Measurements from ENCODE around the gene TUNAR.

TUNAR gene

GRCh38 chr14:95871531-95871930 lies 5.1 kb upstream of the TUNAR start:
- DNase-seq (ENCODE audit: low read depth in 3 of 3, low spot score in 1 of 3), result no peak

GRCh38 chr14:95872777-95873176 lies 3.9 kb upstream of the TUNAR start:
- DNase-seq (ENCODE audit: low read depth in 3 of 3, low spot score in 1 of 3), result no peak

- DNase-seq (ENCODE audit: low read depth in 3 of 3, low spot score in 1 of 3), result no peak
Observed at GRCh38 chr14:95875831-95876760, 536 bp upstream of the TUNAR start.

GRCh38 chr14:95877633-95878032 lies 1.0 kb downstream of the TUNAR start:
- DNase-seq (ENCODE audit: low read depth in 3 of 3, low spot score in 1 of 3), result no peak

- DNase-seq (ENCODE audit: low read depth in 3 of 3, low spot score in 1 of 3), result no peak
Observed at GRCh38 chr14:95884377-95884776, 7.7 kb downstream of the TUNAR start.

GRCh38 chr14:95885278-95885677 lies 8.6 kb downstream of the TUNAR start:
- no peak for DNase-seq (ENCODE audit: low read depth in 3 of 3, low spot score in 1 of 3)

GRCh38 chr14:95885866-95886265 lies 9.2 kb downstream of the TUNAR start:
- DNase-seq (ENCODE audit: low read depth in 3 of 3, low spot score in 1 of 3), result no peak

GRCh38 chr14:95886366-95887056 lies 9.9 kb downstream of the TUNAR start:
- no peak for DNase-seq (ENCODE audit: low read depth in 3 of 3, low spot score in 1 of 3)

GRCh38 chr14:95887351-95887750 lies 10.7 kb downstream of the TUNAR start:
- no peak for DNase-seq (ENCODE audit: low read depth in 3 of 3, low spot score in 1 of 3)

GRCh38 chr14:95889236-95889979 lies 12.8 kb downstream of the TUNAR start:
- no peak for DNase-seq (ENCODE audit: low read depth in 3 of 3, low spot score in 1 of 3)

- no peak for DNase-seq (ENCODE audit: low read depth in 3 of 3, low spot score in 1 of 3)
Observed at GRCh38 chr14:95891742-95892141, 15.1 kb downstream of the TUNAR start.

GRCh38 chr14:95892142-95892541 lies 15.5 kb downstream of the TUNAR start:
- no peak for DNase-seq (ENCODE audit: low read depth in 3 of 3, low spot score in 1 of 3)

GRCh38 chr14:95895720-95896119 lies 19.1 kb downstream of the TUNAR start:
- DNase-seq (ENCODE audit: low read depth in 3 of 3, low spot score in 1 of 3), result no peak

GRCh38 chr14:95896498-95897135 lies 20.0 kb downstream of the TUNAR start:
- DNase-seq (ENCODE audit: low read depth in 3 of 3, low spot score in 1 of 3), result no peak

- DNase-seq (ENCODE audit: low read depth in 3 of 3, low spot score in 1 of 3), result no peak
Observed at GRCh38 chr14:95897280-95897679, 20.6 kb downstream of the TUNAR start.

- no peak for DNase-seq (ENCODE audit: low read depth in 3 of 3, low spot score in 1 of 3)
Observed at GRCh38 chr14:95901054-95901453, 24.4 kb downstream of the TUNAR start.

GRCh38 chr14:95902273-95902826 lies 25.7 kb downstream of the TUNAR start:
- DNase-seq (ENCODE audit: low read depth in 3 of 3, low spot score in 1 of 3), result no peak

- DNase-seq (ENCODE audit: low read depth in 3 of 3, low spot score in 1 of 3), result no peak
Observed at GRCh38 chr14:95903165-95903564, 26.5 kb downstream of the TUNAR start.

GRCh38 chr14:95903616-95904107 lies 27.0 kb downstream of the TUNAR start:
- no peak for DNase-seq (ENCODE audit: low read depth in 3 of 3, low spot score in 1 of 3)

- DNase-seq (ENCODE audit: low read depth in 3 of 3, low spot score in 1 of 3), result no peak
Observed at GRCh38 chr14:95906591-95906990, 30.0 kb downstream of the TUNAR start.

GRCh38 chr14:95910628-95911027 lies 34.0 kb downstream of the TUNAR start:
- DNase-seq (ENCODE audit: low read depth in 3 of 3, low spot score in 1 of 3), result no peak
